ENCODE data around the gene RABL3.
"Not testable (repeated sequence)": the region's sequence is repeated elsewhere in the genome, so short reads cannot be mapped to it uniquely, and the experiment has no call there.

The RABL3 gene

DNA sequence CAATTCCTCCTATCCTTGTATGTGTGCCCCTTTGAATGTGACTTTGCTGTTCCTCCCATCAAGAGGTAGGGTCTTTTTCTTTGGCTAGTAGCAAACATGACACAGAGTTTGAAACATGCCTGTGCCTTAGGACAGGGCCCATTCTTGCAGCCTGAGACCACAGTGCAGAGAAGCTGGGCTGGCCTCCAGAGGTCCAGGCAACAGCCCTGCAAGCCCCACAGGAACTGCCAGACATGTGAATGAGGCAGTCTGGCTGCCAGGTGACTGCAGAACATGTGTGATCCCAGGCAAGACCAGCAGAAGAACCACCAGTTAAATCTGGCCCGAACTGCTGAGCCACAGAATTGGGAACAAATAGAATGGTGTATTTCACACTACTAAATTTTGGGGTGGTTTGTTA is 59.1 kb downstream of the RABL3 start:
- DNase-seq (ENCODE audit: low read depth in 2 of 2) = no peak

DNA sequence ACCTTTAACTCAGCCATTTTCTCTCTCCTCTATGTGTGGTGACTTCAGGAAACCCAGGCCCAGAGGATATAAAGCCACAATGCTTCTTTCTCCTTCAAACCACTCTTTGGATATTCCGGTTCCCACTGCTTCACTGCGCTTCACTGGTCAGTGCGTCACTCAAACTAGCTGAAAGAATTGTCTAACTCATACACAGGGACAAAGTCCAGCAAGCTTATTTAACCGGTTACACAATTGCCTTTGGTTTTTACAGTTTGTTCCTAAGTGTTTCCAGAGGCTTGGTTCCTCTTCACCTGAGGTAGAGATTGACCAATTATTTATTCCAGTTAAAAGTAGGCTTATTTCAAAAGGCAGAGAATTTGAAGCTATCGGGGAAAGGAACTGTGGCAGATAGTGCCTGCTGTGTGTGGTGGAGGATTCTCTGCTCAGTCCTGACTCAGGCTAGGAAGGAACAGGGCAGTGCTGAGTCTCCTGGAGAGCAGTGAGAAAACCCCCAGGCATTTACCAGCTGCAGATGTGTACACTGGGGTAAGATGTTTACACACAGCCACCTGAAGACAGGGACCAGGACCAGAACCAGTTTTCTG is 60.1 kb downstream of the RABL3 start, which contains the start of gene HGD:
Gene HGD (minus strand): TSS at position 145 of the 587 bp plus-strand sequence. CDS start 128 bp downstream, at position 17.
- no peak for DNase-seq (ENCODE audit: low read depth in 2 of 2)

DNA sequence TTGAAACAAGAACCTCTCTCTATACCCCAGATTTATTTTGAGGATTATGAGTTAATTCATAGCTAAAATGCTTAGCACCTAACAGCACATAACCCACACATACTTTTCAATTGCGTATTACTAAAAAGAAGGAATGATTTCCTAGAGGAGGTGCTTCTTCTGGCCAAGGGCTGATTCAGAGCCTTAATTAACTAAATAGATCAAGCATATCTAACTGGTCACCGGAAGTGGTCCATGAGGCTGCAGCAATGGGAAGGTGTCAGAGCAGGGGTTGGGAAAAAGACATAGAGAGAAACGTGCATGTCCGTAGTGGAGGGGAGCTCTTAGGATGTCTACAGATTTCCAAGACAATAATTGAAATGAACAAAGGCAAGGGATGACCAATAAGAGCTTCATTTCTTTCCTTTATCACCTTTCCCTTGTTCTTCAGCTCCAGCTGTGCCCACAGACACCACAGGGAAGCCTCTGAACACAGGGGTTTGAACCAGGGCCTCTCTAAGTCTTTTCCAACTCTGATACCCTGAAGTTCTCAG is 60.7 kb downstream of the RABL3 start:
- DNase-seq (ENCODE audit: low read depth in 2 of 2) = no peak

DNA sequence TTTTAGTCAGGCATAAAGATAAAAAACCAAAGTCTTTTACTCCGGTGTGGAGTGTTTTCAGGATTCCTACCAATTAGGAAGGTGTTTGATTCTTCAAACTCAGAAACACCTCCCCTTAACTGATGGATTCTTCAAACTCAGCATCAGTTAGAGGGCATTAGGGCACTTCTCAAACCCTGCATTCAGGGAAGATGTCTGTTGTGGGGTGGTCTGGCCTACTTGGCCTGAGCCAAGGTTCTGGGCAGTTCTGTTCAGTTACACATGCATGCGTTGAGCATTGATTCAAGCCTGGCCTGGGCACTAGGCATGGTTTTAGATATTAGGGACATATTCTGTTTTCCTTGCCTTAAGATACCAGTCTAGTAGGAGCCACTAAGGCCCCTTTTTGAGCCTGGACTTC is 61.3 kb downstream of the RABL3 start:
- no peak for DNase-seq (ENCODE audit: low read depth in 2 of 2)

DNA sequence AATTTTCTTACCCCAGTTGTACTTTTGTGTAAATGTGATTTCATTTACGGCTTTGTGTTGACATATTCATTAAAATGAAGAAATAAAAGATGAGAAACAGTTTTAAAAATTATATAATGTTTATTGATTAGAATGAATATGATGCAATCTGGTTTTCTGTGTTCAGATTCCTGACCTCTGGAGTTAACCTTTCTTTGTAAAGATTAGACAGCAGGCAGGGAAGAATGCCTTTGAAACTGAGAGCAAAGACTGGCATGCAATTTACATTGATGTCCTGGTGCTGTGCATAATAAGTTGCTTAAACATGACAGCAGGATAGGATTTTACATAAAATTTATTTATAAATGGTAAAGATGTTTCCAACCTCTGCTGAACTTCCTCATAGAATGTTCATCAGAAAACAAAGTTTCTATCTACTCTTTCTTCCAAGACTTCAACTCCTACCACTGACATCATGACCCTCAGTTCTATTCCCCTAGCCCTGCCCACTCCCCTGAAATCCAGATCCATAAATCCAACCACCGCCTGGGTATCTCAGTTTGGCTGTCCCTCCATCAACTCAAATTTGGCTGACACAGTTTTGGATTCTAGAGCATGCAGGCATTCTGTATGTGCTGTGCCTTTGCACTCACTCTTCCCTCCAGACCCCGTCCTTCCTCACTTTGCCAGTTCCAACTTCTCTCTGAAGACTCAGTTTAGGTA is 62.0 kb downstream of the RABL3 start:
- DNase-seq (ENCODE audit: low read depth in 2 of 2) = no peak

DNA sequence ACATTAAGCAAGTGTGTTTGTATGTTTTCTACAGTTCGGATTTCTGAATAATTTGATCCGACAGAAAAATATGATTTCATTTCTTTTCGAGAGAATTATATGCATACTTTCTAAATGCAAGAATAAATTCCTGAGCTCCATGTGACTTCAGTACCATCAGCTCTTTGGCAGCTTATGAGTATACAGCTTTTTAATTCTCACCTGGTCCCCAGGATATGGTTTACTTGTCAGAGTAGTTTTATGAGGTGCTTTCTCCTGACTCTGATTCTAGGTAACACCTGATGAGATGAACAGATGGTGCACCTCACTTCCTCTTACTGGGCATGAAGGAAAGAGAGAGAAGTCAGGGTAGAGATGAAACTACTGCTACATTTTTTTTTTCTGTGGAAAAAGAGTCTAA is 63.3 kb downstream of the RABL3 start:
- no peak for DNase-seq (ENCODE audit: low read depth in 2 of 2)

DNA sequence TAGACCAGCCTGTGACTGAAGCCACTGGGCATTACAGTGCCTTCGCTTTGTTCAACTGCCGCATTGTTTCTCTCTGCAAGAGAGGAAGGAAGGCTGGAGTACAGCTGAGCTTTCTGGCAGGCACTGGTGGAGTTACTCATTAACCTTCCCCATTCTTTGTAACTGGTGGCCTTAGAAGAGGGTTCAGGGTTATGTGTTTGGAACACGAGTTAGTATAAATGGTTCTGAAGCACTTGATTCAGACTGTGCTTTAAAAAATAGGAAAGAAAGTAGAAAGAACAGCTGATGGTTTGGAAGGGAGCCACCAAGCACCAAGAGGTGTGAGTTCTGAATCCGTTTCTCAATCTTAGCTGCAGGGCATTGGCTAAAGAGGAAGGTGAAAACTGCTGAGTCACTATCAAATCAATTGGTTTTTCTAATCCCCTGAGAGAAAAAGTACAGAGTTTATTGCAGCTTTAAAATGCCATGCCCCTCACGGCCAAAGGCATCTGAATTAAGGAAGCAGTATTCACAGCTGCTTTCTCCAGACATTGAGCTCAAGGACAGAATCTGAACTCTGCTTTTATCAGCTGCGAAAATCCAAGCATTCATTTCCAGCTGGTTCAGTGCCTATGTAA is 63.9 kb downstream of the RABL3 start:
- no peak for DNase-seq (ENCODE audit: low read depth in 2 of 2)

DNA sequence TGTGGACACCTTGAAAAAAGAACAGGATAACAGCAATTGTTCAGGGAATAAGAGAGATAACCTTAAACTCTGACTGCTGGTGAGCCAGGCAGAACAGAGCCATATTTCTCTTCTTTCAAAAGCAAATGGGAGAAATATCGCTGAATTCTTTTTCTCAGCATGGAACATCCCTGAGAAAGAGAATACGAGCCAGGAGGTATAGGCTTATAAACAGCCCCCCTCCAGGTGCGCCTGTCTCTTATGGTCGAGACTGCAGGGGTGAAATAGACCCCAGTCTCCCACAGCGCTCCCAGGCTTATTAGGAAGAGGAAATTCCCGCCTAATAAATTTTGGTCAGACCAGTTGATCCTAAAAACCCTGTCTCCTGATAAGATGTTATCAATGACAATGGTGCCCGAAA is 65.1 kb downstream of the RABL3 start:
- DNase-seq (ENCODE audit: low read depth in 2 of 2) = not testable (repeated sequence)

DNA sequence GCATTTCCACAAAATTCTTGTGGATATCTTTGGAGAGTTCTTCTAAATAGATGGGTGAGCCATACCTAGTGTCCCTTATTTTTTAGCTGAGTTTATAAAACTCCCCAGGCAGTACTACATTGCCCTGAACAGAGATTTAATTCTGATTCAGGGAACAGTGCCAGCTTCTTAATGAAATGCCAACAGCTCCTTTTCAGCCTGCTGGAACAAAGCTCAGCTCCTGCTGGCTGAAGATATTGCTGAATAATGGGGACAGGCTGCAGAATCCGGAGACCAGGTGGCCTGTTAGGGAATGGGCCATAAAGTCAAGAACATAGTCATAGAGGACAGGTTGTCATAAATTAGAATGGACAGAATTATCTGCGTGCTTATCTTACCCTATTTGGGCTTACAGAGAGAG is 69.2 kb downstream of the RABL3 start:
- DNase-seq (ENCODE audit: low read depth in 2 of 2) = no peak

DNA sequence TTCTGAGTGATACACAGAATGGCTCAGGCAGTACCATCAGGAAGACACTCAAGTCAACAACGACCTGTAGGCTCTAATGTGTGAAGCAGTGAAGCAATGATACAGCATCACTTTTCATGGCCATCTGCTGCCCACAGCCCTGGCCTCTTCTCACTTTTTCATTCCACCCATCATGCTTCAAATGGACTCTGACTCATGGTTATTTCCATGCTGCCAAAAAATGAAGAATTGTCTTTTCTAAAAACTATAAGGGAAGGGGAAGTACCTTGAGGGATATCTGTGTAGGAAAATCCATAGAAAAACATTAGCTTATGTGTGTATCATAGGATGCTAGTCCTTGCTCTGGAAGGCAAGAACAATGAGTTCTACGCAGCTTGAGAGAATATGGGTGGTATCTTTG is 71.7 kb downstream of the RABL3 start:
- no peak for DNase-seq (ENCODE audit: low read depth in 2 of 2)

DNA sequence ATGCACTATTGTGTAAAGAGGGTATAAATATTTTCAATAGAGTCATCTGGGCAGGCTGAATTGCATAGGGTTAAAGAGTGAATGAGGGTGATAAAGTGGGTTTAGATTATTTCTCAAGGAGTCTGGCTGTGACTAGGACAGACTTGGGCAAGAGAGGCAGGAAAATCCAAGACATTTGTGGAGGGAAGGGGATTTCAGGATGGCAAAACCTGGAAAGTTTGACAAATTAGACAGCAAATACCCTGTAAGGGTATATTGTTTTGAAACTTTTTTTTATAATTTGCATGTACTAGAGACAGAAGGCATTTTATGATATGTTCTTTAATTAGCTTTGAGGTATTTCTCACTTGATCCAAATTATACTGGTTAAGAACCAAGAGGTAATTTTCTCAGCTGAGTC is 77.4 kb downstream of the RABL3 start:
- no peak for DNase-seq (ENCODE audit: low read depth in 2 of 2)

DNA sequence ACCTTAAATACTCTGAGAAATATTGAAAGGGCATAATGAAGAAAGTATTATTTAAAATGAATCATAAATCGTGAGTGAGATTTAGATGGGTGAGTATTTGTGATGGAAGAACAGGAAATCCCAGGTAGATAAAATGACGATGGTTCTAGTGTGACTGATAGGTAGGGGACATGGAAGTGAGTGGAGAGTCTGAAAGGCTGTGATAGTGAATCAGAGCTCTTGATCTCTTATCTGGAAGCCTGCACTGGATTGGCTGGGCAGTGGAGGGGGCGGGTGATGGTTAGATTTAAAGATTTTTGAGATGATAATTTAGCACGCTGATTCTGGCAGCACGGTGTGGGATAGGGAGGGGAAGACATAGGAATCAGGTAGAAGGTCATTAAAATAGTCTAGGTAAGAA is 80.4 kb downstream of the RABL3 start:
- no peak for DNase-seq (ENCODE audit: low read depth in 2 of 2)

DNA sequence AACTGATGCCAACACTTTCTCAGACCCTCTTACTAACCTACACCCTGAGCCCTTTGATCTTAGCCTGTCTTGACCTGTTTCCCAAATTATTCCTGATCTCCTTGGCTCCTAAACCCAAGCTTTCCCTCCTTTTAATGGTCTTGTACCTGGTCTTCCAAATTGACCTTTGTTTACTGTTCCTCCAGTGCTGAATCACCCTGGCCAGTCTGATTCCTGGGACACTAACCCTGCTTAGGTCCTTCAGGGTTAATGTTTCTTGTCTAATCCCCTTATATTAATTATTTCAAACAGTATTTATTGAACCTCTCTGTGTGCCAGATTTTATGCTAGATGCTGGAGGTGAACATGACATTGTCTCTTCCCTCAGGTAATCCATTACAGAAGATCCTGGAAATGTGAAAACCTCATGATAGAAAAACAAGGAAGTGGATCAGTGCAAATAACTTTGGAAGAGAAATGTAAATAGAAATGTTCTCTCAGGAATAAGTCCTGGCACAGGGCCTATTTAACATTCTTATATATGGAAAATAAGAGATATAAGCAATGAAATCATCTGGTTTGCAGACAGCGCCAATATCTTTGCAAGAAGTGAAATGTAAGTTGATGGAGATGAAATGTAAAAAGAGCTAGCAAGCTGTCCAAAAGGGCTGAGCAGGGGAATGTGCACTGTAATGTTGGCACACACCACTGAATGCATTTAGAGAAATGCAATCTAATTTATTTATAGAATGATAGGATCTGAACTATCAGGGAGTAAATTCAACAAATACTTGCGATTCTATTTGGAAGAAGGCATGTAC is 81.0 kb downstream of the RABL3 start:
- no peak for DNase-seq (ENCODE audit: low read depth in 2 of 2)

DNA sequence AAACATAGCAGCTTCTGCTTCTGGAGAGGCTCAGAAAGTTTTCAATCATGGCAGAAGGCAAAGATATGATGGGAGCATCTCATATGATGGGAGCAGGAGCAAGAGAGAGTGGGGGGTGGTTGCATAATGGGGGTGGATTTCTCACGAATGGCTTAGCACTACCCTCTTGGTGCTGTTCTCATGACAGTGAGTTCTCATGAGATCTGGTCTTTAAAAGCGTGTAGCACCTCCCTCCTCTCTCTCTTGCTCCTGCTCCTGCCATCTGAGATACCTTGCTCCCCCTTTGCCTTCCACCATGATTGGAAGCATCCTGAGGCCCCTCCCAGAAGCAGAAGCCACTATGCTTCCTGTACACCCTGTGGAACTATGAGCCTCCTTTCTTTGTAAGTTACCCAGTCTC is 82.5 kb downstream of the RABL3 start:
- no peak for DNase-seq (ENCODE audit: low read depth in 2 of 2)

DNA sequence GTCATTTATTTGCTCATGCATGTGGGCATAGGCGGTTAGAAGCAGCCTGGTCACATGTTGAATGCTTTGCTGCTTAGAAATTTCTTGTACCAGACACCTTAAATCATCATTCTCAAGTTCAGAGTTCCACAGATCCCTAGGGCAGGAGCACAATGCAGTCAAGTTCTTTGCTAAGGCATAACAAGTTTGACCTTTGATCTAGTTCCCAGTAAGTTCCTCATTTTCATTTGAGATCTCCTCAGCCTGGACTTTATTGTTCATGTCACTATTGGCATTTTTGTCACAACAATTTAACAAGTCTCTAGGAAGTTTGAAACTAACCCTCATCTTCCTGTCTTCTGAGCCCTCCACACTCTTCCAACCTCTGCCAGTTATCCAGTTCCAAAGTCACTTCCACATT is 83.0 kb downstream of the RABL3 start:
- DNase-seq (ENCODE audit: low read depth in 2 of 2) = no peak

DNA sequence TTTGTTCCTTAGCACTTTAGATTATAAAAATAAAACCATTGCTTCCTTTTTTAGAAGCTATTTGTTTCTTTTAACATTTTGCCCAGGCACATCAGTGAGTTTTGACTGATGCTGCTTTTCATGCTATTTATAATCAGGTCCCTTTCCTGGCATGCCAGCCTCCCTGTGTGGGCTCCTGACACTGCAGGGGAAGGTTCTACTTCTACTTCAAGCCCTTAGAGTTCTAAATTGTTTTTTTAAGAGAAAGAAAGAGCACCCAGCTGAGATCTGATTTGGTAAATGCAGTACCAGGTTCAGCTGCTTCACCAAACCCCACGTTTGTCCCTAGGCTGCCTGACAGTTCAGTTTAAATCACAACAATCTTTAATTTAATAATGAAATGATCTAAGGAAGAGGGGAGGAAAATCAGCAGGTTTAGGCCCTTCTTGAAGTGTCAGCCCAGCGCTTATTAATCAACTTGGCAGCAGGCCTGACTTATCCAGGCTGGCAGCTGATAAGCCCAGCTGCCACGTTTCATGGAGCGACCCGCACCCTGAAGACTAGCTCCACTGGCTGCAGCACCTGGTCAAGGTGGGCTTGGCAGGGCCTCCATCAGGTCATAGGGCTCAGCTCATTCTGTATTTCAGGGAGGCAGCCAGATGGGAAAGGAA is 89.3 kb downstream of the RABL3 start:
- DNase-seq (ENCODE audit: low read depth in 2 of 2) = no peak

DNA sequence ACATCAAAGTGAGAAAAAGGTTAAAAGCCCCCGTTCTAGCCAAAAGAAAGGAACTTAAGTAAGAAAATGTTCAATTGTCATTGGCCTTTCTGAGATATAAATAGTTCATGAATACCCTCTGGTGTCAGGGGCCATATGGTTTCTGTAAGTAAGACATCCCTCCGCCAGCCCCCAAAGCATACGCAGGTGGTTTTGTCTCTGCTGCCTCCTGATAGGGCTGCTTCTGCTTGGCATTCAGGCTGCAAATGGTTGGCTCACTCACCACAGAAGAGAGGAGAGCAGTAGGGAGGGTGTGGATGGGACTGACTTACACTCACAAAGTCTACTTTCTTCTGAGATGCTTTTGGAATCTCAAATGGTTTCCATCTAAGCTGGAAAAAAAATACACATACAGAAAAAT is 90.0 kb downstream of the RABL3 start:
- no peak for DNase-seq (ENCODE audit: low read depth in 2 of 2)

DNA sequence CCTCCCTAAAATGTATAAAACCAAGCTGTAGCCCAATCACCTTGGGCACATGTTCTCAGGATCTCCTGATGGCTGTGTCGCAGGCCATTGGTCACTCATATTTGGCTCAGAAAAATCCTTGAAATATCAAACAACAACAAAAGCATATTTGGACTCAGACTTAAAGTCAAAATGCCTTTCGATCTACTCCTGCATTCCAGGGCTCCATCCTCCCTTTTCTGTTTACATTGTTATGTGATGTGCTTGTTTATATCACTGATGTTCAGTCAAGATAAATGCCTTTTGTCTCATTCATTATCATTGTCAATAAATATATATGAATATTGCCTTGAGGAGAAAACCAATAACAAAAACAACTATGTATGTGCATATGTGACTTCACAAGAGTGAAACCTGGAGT is 92.0 kb downstream of the RABL3 start:
- DNase-seq (ENCODE audit: low read depth in 2 of 2) = no peak

DNA sequence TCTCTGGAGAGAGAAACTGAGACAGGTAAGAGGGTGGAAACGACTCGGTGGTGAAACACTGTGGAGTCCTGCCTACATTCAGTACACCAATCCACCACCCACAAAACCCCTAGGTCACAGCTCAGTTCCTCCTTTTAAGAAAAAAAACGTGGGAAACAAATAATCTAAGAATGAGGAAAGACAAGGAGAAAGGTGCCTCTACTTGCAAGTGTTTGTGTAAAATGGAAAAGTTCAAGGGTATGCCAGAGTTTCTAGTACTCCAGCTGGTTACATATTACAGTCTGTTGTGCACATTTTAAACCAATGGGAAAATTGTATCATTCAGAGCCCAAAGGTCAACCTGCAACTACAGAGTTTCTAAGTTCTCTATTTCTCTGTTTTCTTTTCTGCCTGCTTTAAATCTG is 92.5 kb downstream of the RABL3 start:
- DNase-seq (ENCODE audit: low read depth in 2 of 2) = no peak

DNA sequence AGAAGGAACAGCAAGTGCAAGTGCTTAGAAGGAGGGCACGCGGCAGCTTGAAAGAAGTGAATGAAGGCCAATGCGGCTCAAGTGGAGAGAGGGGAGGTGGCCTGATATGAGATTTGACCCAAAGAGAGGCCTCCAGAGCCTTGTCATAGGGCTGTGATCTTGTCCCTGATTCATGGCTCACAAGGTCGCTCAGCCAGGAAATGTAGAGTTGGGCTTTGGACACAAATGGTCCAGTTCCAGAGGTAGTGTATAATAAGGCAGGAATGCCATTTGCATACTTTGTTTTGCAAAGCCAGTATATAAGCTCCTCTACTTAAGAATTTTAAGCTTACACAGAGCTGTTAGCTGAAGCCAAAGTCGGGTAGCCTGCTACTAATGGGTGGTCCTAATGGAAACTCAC is 94.0 kb downstream of the RABL3 start:
- DNase-seq (ENCODE audit: low read depth in 2 of 2) = no peak

DNA sequence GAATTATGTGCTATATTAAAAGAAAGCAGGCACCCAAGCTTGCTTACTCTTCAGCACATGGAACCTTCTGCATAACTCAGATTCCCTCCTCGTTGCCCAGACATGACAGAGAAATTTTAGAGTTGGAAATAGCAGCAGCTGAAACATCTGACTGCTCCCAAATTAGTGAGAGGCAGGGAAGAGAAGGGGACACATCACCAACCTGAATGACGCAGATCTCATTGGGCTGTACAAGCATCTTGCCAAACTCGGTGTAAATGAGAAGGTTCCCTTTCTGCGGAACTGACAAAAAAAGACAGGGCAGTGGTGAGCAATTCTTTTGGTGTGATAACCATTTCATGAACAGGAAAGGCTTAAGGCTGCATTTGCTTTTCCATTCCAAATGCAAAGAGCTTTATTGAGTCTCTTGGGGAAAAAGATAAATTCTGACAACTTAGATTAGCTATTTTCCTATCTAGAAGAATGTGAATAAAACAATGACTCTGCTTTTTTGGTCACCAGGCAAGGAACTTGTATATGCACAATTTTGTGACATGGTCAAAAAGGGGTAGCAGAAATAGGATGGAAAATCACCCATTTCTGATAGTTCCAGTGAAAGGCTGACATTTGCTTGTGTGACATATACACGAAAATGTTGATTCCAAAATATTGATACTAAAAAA is 95.4 kb downstream of the RABL3 start:
- DNase-seq (ENCODE audit: low read depth in 2 of 2) = no peak
